GM21717 (cell line): ENCODE data around the gene GREM2.

Experiments
- ATAC-seq: cut with Tn5 transposase; IDR thresholded peaks from one replicate; pipeline ENCODE4 v1.9.1; 2021; ENCODE audit warnings: mild to moderate bottlenecking, moderate library complexity; ENCODE audit not compliant: unreplicated experiment

GREM2 gene

GRCh38 chr1:240462766-240463395 lies 149.1 kb downstream of the GREM2 start:
- no peak for ATAC-seq

- ATAC-seq: no peak
Measured at GRCh38 chr1:240462277-240462676, 149.7 kb downstream of the GREM2 start.

- ATAC-seq: no peak
Measured at GRCh38 chr1:240457203-240457602, 154.8 kb downstream of the GREM2 start.

- no peak for ATAC-seq
Measured at GRCh38 chr1:240455228-240455821, 156.6 kb downstream of the GREM2 start.

GRCh38 chr1:240445369-240445768 lies 166.6 kb downstream of the GREM2 start:
- ATAC-seq: no peak

- ATAC-seq: no peak
Measured at GRCh38 chr1:240441669-240442068, 170.3 kb downstream of the GREM2 start.
